Suprapubic skin (tissue), 4 donors: Measurements from ENCODE around the gene WDR89.

Experiments used
- CTCF ChIP-seq, 2 donors: fragments of 200-600 bp in 1 of 2; fragments of 450-650 bp in 1 of 2; sonication (generic) in 1 of 2; IDR thresholded peaks; one replicate each; pipeline ENCODE4 v1.5.1; 2016 to 2019; ENCODE audit warnings: antibody characterized with exemption in 2 of 2, mild to moderate bottlenecking in 1 of 2, moderate library complexity in 1 of 2
- EP300 ChIP-seq: sonication (generic); formaldehyde crosslinking; IDR thresholded peaks from one replicate; pipeline ENCODE4 v1.6.1; 2017; ENCODE audit warnings: antibody characterized with exemption
- POLR2A ChIP-seq, 2 donors: fragments of 450-650 bp; IDR thresholded peaks; one replicate each; pipeline ENCODE4 v1.6.1; 2017; ENCODE audit warnings: antibody characterized with exemption in 2 of 2, mild to moderate bottlenecking in 2 of 2, moderate library complexity in 2 of 2
- POLR2AphosphoS5 ChIP-seq, 3 donors: sonication (generic); formaldehyde crosslinking; IDR thresholded peaks; one replicate each; pipeline ENCODE4 v1.6.1; 2017; ENCODE audit warnings: antibody characterized with exemption in 3 of 3

- TF ChIP-seq CTCF (IDR thresholded peaks at IDR 0.05) (no peak), POLR2A (IDR thresholded peaks at IDR 0.05) (no peak), POLR2AphosphoS5 (IDR thresholded peaks at IDR 0.05) (no peak), EP300 (no peak)
These were observed 30.6 kb downstream of the WDR89 start for GRCh38 chr14:63611078-63611477.
